Activated T-cell treated with anti-CD3 and anti-CD28 coated beads, Interleukin-2, amount 50 U/mL, for 1 hour (primary cell): ENCODE measurements around the gene ZNF80.
"Not testable (repeated sequence)": the region's sequence is repeated elsewhere in the genome, so short reads cannot be mapped to it uniquely, and the experiment has no call there.

Source experiments
- DNase-seq: peaks from one replicate; pipeline ENCODE4 v3.0.0-alpha.2; 2020

ZNF80 gene

GRCh38 chr3:114237478-114237877, at the start of gene ZNF80:
Gene ZNF80, minus strand, starts transcription at chr3:114237578. Its CDS starts 504 bp downstream, at chr3:114237074.
- not testable (repeated sequence) for DNase-seq

GRCh38 chr3:114286266-114286665, 48.9 kb upstream of the ZNF80 start:
- DNase-seq = no peak

- no peak for DNase-seq
Observed at GRCh38 chr3:114285648-114286230, 48.4 kb upstream of the ZNF80 start.

DNA sequence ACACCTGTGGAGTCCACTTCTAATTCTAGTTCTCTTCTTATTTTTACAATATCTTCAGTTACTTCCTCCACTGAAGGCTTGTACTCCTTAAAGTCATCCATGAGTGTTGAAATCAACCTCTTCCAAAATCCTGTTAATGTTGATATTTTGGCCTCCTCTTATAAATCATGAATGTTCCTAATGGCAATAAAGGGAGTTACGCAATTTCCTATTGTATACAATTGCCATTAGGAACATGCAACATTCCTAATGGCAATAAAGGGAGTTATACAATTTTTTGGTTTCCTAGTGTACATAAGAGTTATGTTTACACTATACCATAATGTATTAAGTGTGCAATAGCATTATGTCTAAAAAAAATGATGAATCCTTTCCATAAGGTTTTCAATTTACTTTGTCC, 47.3 kb upstream of the ZNF80 start:
- no peak for DNase-seq

DNA sequence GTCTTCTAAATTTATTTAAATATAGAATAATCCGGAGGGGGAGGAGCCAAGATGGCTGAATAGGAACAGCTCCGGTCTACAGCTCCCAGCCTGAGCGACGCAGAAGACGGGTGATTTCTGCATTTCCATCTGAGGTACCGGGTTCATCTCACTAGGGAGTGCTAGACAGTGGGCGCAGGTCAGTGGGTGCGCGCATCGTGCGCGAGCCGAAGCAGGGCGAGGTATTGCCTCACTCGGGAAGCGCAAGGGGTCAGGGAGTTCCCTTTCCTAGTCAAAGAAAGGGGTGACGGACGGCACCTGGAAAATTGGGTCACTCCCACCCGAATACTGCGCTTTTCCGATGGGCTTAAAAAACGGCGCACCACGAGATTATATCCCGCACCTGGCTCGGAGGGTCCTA, 39.5 kb upstream of the ZNF80 start:
- not testable (repeated sequence) for DNase-seq

- no peak for DNase-seq
Observed at GRCh38 chr3:114274929-114275328, 37.6 kb upstream of the ZNF80 start.

- no peak for DNase-seq
Observed at GRCh38 chr3:114272271-114272670, 34.9 kb upstream of the ZNF80 start.

- DNase-seq = no peak
Observed at GRCh38 chr3:114270019-114270418, 32.6 kb upstream of the ZNF80 start.

GRCh38 chr3:114260152-114260551, 22.8 kb upstream of the ZNF80 start:
- no peak for DNase-seq

DNA sequence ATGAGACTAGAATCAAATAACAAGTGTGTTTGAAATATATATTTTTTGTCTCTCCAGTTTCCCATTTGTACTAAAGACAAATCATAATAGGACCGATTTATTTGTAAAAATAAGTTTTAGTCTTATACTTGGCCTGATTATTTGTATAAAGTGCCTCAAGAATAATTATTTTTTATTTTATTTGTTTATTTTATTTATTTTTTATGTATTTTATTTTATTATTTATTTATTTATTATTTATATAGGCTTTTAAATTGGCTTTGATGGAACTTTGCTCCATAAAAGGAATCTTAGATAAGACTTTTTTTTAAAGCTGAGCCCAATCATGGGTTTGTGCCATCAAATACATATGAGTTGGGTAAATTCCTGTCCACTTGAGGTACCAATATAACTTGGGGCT, 22.2 kb upstream of the ZNF80 start:
- no peak for DNase-seq

- no peak for DNase-seq
Observed at GRCh38 chr3:114253505-114253904, 16.1 kb upstream of the ZNF80 start.

GRCh38 chr3:114252954-114253353, 15.6 kb upstream of the ZNF80 start:
- no peak for DNase-seq

DNA sequence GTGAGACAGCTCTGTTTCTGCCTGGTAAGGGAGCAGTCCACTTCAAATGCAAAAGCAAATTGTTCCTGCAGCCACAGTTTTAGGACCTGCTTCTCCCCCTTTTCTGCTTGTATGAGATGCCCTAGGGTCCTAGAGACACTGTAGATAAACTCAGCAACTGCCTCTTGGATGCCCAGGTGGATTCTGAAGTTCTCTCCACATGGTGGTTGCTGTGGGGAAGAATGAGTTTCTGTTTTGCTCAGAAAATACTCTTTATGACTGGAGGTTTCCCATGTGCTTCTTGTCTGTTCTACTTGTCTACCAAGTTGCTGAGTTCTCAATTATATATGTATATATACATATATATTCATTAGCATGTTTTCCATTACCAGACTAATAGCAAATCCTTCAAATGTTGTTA, 5.6 kb upstream of the ZNF80 start:
- DNase-seq = no peak

- no peak for DNase-seq
Observed at GRCh38 chr3:114241262-114241661, 3.9 kb upstream of the ZNF80 start.

DNA sequence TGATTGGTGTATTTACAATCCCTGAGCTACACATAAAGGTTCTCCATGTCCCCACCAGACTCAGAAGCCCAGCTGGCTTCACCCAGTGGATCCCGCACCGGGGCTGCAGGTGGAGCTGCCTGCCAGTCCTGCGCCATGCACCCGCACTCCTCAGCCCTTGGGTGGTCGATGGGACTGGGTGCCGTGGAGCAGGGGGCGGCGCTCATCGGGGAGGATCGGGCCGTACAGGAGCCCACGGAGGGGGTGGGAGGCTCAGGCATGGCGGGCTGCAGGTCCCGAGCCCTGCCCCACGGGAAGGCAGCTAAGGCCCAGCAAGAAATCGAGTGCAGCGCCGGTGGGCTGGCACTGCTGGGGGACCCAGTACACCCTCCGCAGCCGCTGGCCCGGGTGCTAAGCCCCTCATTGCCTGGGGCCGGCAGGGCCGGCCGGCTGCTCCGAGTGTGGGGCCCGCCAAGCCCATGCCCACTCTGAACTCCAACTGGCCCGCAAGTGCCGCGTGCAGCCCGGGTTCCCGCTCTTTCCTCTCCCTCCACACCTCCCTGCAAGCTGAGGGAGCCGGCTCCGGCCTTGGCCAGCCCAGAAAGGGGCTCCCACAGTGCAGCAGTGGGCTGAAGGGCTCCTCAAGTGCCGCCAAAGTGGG, 888 bp upstream of the ZNF80 start:
- not testable (repeated sequence) for DNase-seq

- no peak for DNase-seq
Observed at GRCh38 chr3:114235431-114235830, 1.9 kb downstream of the ZNF80 start.

DNA sequence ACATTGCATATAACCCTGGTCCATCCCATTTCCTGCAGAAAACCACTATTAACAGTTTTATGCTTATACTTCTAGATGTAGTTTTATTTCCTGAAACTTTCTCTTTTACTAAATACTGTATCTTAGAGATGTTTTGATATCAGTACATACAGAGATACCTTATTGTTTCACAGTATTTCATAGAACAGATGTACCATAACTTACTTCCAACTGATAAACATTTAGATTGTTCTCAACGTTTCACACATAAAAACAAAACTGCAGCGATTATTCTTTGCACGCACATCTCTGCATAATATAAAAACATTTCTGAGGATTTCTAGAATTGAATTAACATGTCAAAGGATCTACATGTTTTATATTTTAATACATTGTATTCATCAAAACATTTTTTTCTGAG, 2.6 kb downstream of the ZNF80 start:
- DNase-seq = no peak

DNA sequence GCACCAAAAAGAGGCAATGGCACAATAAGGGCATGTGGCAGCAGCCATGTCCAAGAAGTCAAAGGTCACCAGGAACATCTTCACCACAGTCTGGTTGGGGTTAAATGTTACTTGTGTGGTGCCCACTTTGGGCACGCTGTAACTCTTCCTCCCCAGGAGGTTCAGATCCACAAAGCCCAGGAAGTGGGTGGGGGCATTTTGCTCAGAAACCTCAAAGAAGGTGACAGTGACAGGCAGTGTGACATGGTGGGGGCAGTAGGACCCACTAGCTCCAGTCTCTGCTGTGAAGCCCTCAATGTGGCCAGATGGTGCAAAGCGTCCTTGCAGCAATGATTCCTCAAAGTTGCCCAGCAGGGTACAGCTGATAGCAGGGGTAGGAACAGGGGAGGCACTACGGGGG, 5.8 kb downstream of the ZNF80 start:
- peak; percentile 49 for DNase-seq

- DNase-seq = no peak
Observed at GRCh38 chr3:114227076-114227475, 10.3 kb downstream of the ZNF80 start.

- DNase-seq = no peak
Observed at GRCh38 chr3:114226313-114226712, 11.1 kb downstream of the ZNF80 start.

DNA sequence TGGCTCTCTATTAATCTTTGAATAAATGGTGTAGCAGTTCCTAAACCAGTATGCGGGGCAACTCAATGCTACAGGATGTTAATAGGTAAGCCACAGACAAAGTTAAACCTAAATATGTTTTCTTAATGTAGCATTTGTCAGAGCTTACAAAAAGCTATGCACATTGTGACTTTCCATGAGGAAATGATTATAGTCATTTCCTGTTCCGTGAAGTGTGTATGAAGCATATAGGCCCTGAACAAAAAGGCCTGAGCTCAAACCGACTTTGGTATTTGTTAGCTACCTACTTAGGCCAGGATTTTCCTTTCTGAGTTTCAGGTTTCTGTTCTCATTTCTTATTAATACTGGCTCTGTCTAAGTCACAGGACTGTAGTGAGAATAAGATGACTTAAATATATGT, 14.2 kb downstream of the ZNF80 start:
- DNase-seq = no peak

DNA sequence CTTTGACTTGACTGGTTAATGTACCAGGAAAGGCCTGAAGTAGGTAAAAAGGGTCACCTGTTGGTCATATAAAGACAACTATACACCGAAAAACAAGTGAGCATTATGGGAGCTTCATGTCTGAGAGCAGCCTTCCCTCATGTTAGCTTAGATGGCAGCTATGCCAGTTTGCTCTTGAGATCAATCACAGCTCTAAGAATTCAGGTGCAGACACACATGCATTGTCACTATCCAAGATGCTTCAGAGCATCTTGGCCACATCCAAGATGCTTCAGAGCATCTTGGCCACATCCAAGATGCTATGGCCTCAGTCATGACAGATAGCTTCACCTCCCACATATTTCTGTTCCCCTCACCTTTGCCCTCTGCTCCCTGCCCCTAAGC, 15.5 kb downstream of the ZNF80 start:
- DNase-seq = no peak

GRCh38 chr3:114221165-114221880, 16.1 kb downstream of the ZNF80 start:
- DNase-seq = no peak

- no peak for DNase-seq
Observed at GRCh38 chr3:114219741-114220140, 17.6 kb downstream of the ZNF80 start.
